Jurkat, Clone E6-1 (cell line): Measurements from ENCODE around the gene PTPN7.
"Not testable (repeated sequence)": the region's sequence is repeated elsewhere in the genome, so short reads cannot be mapped to it uniquely, and the experiment has no call there.

Experiments used
- DNase-seq: peaks from one replicate; pipeline ENCODE4 v3.0.0-alpha.2; 2011; ENCODE audit warnings: low read depth, low spot score
- H3K4me3 ChIP-seq: 2 replicates; pipeline ENCODE4 v1.5.1; 2011; ENCODE audit warnings: mild to moderate bottlenecking, low read length, control low read depth, moderate library complexity

Gene PTPN7

GRCh38 chr1:202143011-202143767 lies 17.2 kb downstream of the PTPN7 start:
- DNase-seq: no peak
- H3K4me3 ChIP-seq: peak overlapping the region; percentile 75

- DNase-seq, H3K4me3 ChIP-seq: not testable (repeated sequence)
Observed at GRCh38 chr1:202141468-202141867, 18.9 kb downstream of the PTPN7 start.

GRCh38 chr1:202140833-202141232 lies 19.6 kb downstream of the PTPN7 start:
- H3K4me3 ChIP-seq: no peak overlapping the region

GRCh38 chr1:202135221-202135721 lies 25.1 kb downstream of the PTPN7 start:
- H3K4me3 ChIP-seq: no peak overlapping the region
- peak; percentile 53 for DNase-seq

More at GRCh38 chr1:202140833-202141232, 19.6 kb downstream of the PTPN7 start:
- DNase-seq: no peak

- no peak for DNase-seq
- no peak overlapping the region for H3K4me3 ChIP-seq
Observed at GRCh38 chr1:202134645-202135172, 25.7 kb downstream of the PTPN7 start.

- no peak overlapping the region for H3K4me3 ChIP-seq
- no peak for DNase-seq
Observed at GRCh38 chr1:202133989-202134388, 26.4 kb downstream of the PTPN7 start.

- DNase-seq: no peak
Observed at GRCh38 chr1:202133496-202133895, 26.9 kb downstream of the PTPN7 start.

GRCh38 chr1:202133001-202133400 lies 27.4 kb downstream of the PTPN7 start:
- H3K4me3 ChIP-seq: no peak overlapping the region
- DNase-seq: no peak

More at GRCh38 chr1:202133496-202133895, 26.9 kb downstream of the PTPN7 start:
- H3K4me3 ChIP-seq: no peak overlapping the region

GRCh38 chr1:202131956-202132821 lies 28.2 kb downstream of the PTPN7 start:
- no peak for DNase-seq
- H3K4me3 ChIP-seq: no peak overlapping the region

GRCh38 chr1:202130816-202131522 lies 29.4 kb downstream of the PTPN7 start:
- H3K4me3 ChIP-seq: no peak overlapping the region
- no peak for DNase-seq

GRCh38 chr1:202130297-202130721 lies 30.1 kb downstream of the PTPN7 start:
- no peak for DNase-seq
- H3K4me3 ChIP-seq: no peak overlapping the region

- H3K4me3 ChIP-seq: no peak overlapping the region
- DNase-seq: no peak
Observed at GRCh38 chr1:202129453-202130296, 30.7 kb downstream of the PTPN7 start.

GRCh38 chr1:202127836-202128622 lies 32.4 kb downstream of the PTPN7 start:
- no peak for DNase-seq
- H3K4me3 ChIP-seq: no peak overlapping the region

GRCh38 chr1:202127061-202127460 lies 33.3 kb downstream of the PTPN7 start:
- H3K4me3 ChIP-seq: no peak overlapping the region
- DNase-seq: no peak

GRCh38 chr1:202126426-202126825 lies 34.0 kb downstream of the PTPN7 start:
- no peak overlapping the region for H3K4me3 ChIP-seq
- DNase-seq: no peak

- DNase-seq: no peak
- H3K4me3 ChIP-seq: no peak overlapping the region
Observed at GRCh38 chr1:202125611-202126010, 34.8 kb downstream of the PTPN7 start.

GRCh38 chr1:202124142-202124541 lies 36.3 kb downstream of the PTPN7 start:
- DNase-seq: no peak
- no peak overlapping the region for H3K4me3 ChIP-seq
